Stimulated activated CD4-positive, alpha-beta T cell treated with anti-CD3 and anti-CD28 coated beads, TNF-alpha, amount 100 ng/mL, for 1 hour (primary cell): ENCODE measurements around the gene MEGF11.
"Not testable (repeated sequence)": the region's sequence is repeated elsewhere in the genome, so short reads cannot be mapped to it uniquely, and the experiment has no call there.

ENCODE experiments used
- DNase-seq, 3 donors: peaks; one replicate each; pipeline ENCODE4 v3.0.0-alpha.2; 2020; ENCODE audit warnings: low read depth in 3 of 3, low spot score in 1 of 3

The MEGF11 gene

DNA sequence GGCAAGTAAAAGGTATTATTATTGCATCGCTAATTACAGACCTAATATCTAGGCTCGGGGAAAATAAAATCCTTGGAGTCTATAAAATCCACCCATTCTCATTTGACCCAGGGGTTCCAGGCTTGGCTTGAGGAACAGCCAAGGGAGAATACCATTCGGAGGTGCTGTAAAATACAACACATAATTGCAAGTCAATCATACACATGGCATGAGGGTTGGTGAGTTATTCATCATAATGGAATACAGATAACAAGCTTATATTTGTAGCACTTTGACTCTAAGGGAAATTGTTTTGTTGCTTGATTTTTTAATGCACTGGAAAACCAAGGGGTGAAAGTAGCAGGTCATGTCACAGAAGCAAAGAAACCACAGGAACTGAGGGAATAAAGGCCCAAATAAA is 23.0 kb upstream of the MEGF11 start:
- no peak for DNase-seq

DNA sequence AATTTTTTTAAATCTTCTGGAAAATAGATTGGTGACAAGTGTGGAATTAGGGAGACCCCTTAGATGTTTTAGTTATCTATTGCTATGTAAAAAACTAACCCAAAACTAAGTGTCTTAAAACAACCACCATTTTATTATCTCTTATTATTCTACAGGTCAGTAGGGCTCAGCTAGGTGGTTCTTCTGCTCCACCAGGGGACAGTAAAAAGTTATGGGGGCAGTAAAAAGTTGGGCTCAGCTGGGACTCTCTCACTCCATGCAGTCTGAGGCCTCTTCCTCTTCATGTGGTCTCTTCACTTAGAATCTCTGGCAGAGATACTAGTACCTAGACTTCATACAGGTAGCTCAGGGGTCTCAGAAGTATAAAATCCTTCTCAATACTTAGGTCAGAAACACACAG is 21.8 kb upstream of the MEGF11 start:
- no peak for DNase-seq

DNA sequence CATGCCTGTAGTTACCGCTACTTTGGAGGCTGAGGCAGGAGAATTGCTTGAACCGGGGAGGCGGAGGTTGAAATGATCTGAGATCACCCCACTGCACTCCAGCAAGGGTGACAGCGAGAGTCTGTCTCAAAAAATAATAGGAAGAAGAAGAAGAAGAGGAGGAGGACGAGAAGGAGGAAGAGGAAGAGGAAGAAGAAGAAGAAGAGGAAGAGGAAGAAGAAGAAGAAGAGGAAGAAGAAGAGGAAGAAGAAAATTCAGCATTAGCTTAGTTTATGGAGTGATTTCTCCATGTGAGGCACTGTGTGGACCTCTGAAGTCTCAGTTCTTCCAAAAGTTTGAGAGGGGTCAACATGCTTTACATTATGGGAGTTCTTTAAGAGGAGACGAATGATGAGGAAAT is 17.4 kb upstream of the MEGF11 start:
- DNase-seq = no peak

DNA sequence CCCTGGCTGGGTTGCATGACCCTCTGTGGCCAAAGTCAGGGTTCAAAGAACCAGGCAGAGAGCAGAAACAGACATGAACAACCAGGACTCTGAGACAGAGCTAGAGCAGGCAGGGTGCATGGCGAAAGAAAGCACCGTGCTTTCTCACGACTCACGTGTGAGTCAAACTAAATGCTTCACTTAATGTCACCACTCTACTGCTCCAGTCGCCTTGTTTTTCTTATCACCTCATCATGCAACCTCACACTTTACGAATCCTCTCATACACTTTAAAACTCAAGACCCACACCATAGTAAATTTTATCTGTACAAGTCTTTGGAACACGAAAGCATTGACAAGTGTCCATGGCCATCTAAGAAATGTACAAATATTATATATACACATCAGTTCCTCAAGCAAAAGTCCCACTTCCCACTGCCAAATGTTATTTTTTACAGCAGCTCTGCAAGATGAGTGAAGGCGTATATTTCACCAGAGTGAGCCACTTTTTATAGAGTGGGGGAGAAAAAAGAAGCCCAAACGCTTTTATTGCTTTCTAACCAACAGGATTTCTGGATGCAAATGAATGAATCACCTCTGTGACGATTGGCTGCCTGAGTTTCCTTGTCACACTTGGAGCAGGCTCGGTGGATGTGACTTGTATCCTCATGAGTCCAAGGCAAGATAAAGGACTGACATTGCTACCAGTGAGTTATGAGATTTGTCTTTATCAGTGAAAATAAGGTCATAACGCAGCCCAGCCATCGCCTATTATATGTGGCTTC is 16.0 kb upstream of the MEGF11 start:
- no peak for DNase-seq

DNA sequence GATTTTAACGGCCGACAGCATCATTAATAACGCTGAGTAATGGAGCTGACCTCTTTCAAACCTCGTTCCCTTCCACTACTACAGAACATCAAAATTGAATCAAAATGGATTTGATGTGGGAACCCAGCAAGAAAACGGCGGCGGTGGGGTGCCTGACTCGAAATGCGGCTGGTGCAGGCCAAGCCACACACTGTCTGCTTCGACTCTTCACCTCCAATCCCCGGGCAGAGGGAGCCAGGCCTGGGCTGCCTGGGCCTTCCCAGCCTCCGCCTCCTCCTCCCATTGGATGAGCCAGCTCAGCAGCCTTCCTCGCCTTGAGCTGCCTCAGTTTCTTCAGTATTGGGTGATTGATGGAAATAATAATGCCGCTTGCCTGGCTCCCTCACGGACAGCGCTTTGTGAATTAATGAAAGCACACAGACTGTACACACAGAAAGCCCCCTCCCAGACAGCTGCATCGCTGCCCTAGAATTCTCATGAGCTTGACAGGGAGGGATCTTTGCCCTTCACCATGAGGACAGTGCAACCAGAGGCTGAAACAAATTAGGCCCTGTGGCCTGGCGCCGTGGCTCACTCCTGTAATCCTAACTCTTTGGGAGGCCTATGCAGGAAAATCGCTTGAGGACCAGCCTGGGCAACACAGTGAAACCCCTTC is 11.4 kb upstream of the MEGF11 start:
- DNase-seq = no peak

DNA sequence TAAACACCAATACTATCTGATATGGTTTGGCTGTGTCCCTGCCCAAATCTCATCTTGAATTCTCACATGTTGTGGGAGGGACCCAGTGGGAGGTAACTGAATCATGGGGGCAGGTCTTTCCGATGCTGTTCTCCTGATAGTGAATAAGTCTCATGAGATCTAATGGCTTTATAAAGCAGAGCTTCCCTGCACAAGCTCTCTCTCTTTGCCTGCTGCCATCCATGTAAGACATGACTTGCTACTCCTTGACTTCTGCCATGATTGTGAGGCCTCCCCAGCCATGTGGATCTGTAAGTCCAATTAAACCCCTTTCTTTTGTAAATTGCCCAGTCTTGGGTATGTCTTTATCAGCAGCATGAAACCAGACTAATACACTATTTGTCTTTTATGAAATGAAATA is 9.3 kb upstream of the MEGF11 start:
- not testable (repeated sequence) for DNase-seq

DNA sequence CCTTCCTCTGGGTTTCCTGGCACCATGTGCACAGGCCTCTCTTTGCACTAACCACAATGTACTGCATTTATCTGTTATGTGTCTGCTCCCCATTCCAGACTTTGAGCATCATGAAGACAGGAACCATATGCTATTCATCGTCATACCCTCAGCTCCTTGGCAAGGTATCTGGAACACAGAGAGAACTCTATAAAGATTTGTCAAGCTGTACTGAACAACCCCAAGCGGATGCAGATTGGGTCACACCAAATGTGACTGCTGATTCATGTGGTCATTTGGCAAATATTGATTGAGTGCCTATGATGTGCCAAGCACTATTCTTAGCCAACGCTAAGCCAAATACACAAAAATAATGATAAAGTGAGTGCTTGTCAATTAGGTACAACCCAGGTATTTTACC is 7.5 kb upstream of the MEGF11 start:
- DNase-seq = no peak

DNA sequence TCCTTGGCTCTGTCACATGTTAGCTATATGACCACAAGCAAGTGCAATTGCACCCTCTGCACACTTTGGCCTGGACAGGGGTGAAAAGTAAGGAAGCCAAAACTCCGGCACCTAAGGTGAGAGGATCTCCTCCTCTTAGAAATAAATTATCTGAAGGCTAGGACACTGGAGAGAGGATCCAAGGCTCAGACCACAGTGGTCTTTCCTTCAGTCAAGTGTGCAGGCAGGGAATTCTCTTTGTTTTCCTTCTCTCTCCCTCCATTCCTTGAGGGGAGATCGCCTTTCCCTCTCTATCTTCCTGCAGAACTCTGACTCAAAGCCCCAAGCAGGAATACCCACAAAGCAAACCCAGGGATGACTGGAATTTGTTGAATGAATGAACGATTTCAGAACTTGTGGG is 3.1 kb upstream of the MEGF11 start:
- DNase-seq = no peak

DNA sequence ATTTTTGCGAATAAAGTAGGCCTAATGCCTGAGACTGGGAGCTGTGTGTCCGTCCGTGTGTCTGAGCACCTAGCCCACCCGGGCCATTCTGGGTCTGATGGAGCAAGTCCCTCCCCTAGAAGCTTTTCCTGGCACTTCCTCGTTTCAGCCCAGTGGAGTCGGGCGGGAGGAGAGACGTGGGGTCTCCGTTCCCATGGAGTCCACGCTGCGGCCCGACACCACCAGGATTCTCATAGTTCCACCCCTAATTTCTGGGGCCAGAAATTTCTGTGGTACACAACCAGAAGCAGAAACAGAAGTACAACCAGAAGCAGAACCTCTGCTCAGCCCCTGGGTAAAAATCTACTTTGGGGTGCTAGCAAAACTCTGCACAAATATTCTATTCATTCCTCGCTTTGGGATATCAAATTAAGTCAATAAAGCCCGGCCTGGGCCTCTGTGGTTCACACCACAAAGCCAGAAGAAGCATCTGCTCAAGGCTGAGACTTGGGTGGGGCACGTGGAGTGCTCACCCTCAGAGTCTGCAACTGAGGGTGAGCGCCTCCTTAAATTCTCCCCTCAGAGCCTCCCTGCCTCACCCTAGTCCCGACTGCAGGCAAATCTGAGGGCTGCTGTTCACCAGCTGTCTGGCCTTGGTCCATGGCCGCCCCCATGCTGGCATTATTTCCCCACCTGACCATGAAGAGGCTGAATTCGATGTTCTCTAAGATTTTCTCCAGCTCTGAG is 1.6 kb upstream of the MEGF11 start:
- no peak for DNase-seq

DNA sequence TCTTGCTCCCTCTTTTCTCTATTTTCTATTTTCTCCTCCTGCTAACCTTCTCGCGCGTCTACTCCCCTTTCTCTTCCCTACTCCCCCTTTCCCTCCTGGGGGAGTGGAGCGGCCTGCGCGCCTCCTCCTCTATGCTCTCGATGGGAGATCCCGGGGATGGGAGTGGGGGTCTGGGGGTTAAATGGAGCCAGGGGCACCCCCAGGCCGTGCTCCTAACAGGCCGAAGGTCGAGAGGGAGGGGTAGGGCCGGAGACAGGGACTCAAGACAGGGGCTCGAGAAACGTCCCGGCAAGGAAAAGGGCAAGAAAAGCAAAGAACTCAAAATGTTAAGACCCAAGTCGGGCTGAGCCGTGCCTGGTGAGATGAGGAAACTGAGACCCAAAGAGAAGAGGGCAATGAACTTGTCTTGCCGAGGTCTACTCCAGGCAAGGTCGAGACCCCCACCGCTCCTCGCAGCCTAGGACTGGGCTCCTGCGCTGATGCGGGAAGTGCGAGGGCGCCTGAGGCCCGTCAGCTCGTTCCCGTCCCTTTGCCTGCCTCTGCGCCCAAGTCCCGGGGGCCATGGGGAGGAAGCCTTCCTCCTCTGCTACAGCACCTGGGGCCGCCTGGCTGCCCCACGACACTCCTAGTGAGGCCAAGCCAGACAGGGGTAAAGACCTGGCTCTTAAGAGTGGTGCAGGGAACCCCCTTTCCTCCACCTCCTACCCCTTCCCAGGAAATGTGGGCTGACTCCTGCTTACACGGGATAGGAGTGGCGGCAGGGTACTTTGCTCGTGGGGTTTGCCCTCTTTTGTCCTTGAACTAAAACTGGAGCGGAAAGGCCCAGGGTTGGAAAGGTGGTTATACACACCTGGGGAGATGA is 770 bp upstream of the MEGF11 start:
- DNase-seq = no peak

DNA sequence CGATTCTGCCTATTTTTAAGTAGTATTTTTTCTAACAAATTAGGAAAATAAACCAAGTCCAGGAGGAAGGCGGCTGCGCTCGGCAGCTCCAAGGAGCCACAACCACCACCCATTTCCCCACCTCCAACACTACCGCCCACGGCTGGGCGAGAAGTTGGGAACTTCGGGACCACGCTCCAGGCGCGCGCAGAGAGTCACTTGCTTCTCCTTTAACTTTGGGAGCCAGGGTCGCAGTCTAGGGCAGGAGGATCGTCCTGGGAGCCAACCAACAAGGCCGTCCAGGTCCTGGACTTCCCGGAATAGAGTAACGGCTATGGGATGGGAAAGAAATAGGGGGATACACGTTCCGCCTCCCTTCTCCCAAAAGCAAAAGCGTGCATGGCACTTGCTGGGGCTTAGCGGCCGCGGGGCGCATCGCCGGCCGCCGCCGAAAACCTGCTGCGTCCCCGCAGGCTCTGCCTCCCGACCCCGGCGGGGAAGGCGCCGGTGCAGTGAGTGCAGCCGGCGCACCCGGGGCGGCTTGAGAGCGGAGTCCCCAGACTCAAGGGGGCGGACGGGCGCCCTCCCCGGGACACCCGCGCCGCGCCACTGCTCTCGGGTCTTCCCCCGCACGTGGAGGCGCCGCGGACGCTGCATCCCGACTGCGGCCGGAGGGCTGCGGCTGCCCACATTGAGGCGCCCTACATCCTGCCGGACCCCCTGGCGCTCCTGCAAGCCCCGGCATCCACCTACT is 699 bp downstream of the MEGF11 start:
- no peak for DNase-seq

DNA sequence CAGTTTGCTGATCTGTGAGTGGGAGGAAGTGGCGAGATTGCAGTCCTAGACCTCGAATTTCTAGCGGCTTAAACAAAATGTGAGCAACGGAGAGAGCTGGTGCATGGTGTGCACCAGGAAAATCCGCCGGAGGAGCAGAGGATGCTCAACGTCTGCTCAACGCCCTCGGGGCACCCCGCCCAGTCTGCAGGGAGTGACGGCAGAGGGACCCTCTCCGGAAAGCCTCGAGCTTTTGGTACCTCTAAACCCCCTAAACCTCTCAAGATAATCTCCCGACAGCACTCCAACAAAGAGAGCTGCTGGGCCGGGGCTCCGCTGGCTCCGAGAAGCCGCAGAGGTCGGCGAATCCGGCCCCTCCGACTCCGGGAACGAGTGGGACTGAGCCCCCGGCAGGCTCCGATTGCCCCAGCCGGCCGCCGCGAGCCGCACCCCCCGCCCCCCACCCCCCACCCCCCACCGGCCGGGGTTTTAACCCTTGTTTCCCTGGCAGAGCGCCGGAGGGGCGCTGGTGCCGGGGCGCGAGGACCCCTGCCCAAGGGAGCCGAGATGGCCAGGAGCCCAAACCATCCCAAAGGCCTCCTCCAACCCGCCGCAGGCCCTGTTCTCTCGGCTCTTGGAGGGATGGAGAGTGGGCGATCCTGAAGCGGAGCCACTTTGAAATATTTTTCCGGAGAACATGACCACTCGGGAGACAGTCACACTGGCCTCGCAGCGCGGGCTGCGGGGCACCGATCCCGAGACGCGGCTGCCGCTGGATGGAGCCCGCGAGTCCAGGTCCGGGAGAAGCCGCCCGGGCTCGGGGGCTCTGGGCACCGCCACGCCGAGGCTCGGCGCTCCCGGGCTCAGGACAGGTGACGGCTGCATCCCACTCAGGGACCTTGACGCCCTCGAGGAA is 1.5 kb downstream of the MEGF11 start:
- DNase-seq = peak in 1 of 3 donors; percentile 28

DNA sequence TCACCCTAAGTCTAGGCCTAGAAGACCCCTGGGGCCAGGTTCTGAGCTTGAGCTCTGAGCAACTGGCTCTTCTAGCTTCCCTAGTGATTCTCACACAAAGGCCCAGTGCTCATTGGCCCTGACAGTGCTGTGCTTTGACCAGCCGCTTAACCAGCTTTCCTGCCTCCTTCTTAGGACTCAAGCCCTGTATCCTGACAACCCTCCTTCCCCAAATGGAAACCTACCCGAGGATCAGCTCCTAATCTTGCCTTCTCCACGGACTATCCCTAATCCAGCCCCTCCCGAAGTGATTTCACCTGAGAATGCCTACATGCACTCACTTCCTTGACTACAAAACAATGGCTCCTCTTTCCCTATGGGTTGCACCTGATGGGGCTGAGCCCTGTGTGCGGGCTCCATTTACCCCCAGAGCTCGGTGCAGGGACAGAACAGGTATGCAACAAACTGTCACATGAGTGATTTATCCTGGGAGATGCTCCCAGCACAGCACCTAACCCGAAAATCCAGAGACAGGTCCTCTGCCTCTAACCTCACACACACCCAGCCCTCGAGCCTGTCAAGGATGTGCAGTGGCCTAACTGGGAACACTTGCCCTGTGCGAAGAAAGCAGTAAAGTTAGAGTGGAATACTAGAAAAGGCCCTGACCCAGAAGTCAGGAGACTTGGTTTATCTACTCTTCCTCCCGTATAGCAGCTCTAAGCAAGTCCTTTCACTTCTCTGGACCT is 2.3 kb downstream of the MEGF11 start:
- no peak for DNase-seq

DNA sequence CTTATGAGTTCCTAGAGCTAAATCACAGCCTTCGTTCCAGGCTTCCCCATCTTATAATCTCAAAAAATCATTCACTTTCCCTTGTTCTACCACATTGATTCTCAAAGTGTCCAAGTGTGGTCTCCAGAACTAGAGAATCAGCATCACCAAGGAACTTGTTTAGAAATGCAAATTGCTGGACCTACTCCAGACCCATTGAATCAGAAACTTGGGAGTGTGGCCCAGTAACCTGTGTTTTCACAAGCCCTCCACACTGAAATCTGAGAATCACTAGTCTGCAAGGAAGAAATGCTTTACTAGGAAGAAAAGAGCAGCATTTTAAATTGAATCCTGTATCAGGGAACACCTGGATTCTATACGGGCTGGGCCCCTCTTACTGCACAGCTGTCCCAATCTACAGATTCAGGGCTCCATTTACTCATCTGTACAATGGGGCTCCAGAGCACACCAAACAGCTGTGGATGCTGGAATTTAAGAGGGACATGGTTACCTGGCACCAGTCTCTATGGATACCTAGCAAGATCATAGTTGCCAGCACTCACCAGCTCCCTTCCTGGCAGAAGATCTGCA is 3.9 kb downstream of the MEGF11 start:
- no peak for DNase-seq

DNA sequence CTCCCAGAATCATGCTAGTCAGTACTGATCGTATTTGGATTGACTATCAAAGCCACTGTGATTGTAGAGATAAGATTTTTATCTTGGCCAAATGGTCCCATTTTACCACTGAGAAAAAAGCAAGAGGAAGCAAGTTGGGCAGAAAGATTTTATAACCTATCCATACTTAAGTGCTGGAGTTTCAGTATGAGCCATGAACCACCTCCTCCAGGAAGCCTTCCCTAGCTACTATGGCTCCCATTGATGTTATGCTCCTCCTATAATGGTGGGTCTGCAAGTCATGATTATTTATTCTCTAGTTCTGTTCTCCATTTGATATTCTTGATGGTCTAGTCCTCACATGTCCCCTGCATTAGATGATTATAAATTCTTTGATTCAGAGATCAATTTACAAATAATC is 6.6 kb downstream of the MEGF11 start:
- no peak for DNase-seq

DNA sequence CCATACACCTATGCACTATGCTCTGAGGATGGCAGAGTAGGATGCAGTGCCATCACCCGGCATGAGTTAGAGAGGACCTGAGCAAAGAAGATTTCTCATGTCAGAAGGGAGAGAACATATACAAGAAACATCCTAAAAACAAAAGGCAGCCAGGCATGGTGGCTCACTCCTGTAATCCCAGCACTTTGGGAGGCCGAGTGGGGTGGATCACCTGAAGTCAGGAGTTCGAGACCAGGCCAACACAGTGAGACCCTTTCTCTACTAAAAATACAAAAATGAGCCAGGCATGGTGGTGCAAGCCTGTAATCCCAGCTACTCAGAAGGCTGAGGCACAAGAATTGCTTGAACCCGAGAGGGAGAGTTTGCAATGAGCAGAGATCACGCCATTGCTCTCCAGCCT is 7.7 kb downstream of the MEGF11 start:
- DNase-seq = not testable (repeated sequence)

DNA sequence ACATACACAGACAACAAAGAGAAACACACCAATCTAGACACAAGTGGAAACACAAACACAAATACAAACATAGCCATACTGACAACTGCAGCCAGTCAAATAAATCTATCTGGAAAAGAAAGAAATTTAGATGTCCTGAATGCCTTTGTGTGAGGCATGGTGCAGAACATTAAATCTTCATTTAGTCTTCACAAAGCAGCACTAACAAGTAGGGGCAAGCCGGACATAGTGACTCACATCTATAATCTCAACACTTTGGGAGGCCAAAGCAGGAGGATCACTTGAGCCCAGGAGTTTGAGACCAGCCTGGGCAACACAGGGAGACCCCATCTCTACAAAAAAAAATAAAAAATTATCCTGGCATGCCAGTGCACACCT is 11.7 kb downstream of the MEGF11 start:
- DNase-seq = no peak

DNA sequence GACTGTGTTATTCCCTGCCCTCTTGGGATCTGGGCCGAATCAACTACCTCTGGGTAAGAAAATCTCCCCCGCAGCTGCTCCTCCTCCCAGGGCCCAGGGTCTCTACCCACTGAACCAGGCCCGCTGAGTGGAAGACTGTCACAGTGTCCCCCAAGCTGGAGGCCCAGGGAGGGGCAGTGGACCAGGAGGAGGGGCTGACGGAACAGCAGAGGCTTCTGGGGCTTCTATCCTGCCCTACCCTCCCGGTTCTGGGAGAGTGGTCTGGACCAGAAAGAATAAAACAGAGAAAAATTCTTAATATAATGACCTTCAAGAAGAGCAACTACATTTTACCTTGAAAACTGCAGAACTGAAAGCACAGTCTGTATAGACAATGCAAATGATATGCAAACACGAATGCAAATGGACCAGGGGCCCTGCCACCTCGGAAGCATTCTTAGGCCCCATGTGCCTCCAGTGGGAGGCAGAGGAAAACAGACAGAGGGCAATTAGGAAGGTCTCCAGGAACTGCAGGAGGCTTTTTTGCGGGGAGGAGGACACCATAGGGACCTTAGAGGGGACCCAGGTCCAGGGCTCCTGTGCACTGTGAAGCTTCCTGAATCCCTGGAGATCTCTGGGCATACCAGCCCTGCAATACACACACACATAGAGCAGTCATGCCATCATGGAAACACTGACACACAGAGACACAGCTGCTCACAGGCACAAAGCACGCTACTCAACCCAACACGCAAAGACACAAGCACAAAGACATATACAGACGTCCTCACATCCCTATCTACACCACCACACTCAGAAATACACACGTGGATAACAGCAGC is 12.3 kb downstream of the MEGF11 start:
- DNase-seq = no peak
